ENCODE results near the gene AGBL4. TPM values are rescaled to one million over a fixed set of nuclear protein-coding genes. Genes with fewer than 3 reads are reported as not detected.

The AGBL4 gene
- total RNA-seq, 1 donor from 2014 or later = not detected

DNA sequence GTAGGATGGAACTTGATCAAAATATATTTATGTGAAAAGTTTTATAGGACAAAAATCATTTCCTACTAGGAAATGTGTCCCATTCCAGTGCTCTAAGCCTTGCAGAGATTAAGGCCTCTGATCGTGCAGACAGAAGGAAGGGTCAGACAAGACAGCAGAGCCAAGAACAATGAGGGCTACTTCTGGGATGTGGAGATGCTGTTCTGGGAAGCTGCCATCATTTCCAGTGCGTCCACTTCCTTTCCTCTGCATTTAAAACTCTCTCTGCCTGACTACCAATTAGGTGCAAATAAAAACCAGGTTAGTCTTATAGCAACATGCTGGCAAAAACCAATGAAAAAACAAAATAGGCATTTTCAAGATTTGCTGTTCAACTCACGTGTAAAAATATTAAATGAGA is 1283.1 kb downstream of the AGBL4 start:
- intact Hi-C loops (cut with micrococcal nuclease) = no loop called here

DNA sequence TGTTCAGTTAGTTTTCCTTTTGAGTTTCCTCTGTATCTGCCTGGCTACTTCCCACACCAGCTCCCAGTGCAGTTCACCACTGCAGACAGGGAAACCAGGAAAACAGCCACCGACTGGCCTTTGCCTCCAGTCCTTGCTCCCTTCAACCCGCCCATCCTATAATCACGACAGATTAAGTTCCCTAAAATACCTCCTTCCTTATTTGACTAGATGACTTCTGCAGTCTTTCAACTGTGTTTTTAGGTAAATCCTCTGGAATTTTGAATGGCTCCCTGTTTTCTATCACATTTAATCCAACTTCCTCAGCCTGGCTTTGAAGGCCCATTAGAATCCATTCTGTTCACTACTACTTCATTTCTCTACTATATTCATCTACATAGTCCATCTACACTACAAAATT is 1284.7 kb downstream of the AGBL4 start:
- intact Hi-C loops (cut with micrococcal nuclease) = no loop called here

DNA sequence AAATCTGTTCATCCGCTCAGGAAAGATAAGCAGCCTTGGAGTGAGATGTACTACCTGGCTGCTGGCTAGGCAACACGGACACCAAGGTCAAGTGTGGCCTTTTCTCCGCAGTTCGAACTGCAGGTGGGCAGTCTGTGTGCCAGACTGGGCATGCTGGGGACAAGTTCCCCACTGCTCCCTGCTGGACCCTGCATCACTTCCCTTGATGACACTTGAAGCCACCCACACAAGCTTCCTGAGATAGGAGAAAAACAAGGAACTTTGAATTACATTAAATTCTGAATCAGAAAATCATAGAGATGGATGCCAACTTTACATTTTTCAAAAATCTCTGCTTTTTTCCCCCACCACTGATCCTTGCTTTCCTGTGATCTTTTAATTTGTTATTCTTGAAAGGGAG is 1285.4 kb downstream of the AGBL4 start:
- intact Hi-C loops (cut with micrococcal nuclease) = no loop called here

DNA sequence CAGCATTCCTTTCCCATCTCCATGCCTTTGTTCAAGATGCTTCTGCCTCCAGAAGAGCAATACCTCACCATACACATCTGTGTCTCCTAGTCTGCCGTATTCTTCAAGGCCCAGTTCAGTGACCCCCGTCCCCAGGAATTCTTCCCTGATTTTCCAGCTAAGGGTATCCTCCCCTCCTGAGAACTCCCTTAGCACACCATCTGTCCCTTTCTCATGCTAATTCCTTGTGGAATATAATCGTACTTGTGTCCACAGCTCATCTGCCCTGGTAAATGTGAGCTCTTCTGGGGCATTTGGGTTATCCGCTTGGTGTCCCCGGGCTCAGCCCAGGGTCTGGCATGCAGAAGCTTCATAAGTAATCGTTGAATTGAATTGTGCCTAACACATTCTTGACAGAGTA is 1288.0 kb downstream of the AGBL4 start:
- intact Hi-C loops (cut with micrococcal nuclease) = no loop called here

DNA sequence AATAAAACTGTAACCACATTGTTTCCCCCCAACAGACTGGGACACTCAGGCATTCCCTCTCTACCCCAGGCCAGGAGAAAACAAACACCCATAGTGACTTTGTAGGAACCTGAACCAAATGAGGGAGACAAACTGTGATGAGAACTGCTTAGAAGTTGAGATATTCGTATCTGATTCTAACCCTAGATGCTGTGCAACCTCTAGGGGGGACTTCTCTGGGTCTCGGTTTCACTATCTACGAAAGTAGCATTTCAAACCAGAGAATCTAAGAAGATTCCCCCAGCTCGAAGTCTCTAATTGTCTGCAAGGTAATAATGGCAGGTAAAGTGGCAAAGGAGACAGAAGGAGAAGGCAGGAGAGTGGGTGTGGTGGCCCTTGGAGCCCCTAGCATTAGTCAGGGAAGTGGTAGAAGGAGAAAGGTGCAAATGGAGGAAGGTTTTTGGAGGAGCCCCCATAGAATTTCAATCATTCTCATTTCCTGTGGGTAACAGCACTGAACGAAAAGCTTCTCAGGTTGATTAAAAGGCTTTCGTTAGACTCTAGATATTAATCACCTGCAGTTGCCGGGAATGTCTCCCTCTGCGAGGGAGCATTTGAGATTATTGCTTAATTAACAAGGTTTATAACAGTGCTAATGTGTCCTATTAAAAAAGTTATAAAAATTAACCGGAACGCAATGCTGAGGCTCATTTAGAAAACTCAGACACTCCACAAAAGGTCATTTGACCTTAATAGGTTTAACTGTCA is 1293.4 kb downstream of the AGBL4 start:
- intact Hi-C loops (cut with micrococcal nuclease) = no loop called here

DNA sequence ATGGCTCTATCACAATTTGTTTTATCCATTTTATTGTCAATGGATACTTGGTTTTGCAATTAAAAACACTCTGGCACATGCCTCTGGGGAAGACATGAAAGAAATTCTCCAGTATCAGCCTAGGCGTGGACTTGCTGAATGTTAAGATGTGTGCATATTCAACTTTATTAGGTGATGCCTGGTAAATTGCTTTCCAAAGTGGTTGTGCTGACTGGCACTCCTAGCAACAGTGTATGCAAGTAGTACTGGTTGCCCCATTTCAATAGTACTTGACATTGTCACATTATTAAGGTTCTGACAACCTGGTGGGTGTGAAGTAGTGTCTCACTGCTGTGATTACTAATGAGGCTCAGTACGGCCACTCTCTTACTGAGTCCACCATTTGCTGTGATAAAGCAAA is 1295.2 kb downstream of the AGBL4 start:
- intact Hi-C loops (cut with micrococcal nuclease) = no loop called here

DNA sequence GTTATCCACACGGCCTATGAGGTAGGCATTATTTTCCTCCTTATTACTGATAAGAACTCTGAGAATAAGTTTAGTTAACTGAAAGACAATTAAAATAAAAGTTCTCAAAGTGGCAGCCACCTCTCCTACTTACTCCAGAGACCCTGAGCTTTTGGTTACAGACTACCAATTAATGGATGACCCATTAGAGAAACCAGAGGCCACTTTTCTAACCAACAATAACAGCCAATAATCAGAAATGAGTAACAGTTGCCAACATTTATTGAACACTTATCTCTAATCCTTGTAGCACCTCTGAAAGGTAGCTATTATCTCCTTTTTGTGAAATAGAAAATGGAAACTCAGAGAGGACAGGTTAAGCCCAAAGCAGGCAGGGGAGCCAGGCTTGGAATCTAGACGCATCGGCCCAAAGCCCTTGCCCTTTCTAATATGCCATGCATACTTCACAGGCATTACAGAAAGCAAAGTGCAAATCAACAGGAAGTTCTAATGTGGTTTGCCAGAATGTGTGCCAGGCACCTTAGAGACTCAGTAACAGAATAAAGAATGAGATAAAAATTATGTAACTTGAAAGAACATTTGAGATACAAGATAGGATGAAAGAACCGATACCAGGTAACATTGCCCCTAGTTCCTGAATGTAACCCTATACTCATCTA is 1297.1 kb downstream of the AGBL4 start:
- intact Hi-C loops (cut with micrococcal nuclease) = no loop called here

DNA sequence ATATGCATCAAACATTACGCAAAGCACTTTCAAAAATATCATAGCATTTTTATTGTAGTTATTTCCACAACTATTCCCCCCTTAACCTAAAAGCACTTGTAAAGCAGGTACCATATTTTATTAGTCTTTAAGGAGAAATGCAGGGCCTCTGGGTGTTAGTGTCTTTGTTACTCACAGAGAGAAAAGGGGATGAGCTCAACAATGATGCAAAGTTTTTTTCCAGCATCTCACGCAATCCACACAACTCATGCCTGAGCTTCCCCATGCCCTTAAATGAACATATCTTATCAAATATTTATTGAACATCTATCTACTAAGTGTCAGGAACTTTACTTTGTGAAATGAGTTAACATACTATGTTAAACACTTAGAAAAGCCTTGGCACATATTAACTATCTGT is 1297.6 kb downstream of the AGBL4 start:
- intact Hi-C loops (cut with micrococcal nuclease) = no loop called here

DNA sequence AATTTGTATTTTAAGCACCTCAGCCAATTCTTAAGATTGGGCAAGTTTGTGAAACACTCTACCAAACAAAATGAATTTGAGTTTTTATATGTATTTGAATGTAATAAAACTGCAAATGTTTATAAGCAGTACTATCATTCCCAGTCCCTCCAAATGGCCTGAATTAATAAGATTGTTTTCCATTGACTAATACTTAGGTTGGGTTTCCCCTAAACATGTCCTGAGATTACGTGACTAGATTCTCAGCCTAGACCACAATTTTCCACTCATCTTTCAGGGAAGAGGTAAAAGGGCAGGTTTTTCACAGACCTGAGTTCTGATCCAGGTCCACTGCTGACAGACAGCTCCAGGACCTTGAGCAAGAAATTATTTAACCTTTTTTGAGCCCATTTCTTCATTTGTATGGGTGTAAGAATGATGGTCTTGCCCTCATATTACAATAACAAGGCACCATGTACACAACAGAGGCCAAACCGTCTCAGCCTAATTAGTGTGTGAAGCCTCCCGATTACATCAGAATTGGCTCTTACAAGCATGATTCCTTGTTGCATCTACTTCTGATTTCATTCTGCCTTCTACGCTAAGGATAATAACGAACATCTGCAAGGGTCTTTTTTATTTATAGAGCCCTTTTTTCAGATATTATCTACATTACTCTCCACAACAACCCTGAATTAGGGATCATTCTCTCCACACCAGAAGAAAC is 1298.3 kb downstream of the AGBL4 start:
- intact Hi-C loops (cut with micrococcal nuclease) = no loop called here

DNA sequence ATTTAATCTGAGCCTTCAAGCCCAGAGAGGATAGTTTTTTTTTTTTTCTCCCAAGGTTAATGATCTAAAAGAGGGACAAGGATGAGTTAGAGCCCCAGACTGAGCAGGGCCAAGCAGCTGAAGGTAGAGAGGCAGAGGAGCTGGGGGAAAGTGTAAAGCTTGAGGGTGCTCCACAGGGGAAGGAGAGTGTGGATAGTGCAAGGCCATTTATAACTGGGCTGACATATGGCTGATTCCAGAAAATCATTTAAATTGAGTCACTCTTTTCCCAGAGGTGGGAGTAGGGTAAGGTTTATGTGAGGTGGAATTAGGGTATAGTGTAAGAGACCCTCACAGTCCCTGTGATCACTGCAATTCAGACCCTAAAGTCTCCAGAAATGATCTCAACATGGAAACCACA is 1302.8 kb downstream of the AGBL4 start:
- intact Hi-C loops (cut with micrococcal nuclease) = no loop called here

DNA sequence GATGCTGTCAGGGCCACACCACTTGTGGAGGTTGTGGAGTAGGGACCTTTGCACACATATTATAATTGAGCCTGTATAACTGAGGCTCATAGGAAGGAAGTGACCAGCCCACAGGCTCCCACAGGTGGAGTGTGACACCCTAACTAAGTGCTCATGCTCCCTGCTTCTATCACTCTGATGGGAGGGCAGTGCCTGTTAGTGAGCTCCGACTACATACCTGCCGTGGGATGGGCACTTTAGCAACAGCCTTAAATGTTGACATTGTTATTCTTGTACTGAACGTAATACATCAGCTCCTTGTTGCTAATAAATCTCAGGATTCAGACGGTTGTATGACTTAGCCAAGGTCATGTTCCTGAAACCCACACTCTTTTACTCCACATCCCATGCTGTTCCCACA is 1305.0 kb downstream of the AGBL4 start:
- intact Hi-C loops (cut with micrococcal nuclease) = no loop called here

DNA sequence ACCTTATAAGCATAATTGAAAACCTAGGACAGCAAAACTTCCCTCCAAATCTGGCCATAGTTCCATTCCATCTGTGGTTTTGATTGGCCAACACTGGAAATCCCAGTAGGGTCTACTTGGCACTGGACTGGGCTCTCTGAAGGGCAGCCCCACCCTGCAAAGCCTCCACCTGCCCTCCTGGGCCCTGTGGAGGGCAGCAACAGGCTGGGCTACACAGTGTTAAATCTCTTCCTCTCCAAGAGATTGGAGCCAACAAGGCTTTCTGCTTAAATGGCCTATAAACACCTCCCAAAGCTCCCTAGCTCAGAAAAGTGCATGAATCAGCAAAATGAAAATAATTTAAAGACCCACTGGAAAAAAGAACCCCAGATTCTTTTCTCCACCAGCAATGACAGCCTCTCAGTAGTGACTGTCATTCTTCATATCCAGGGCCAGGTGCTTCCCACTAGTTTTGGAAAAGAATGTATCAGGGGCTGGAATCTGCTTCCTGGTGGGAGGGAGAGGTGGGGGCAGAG is 1305.6 kb downstream of the AGBL4 start:
- intact Hi-C loops (cut with micrococcal nuclease) = no loop called here

DNA sequence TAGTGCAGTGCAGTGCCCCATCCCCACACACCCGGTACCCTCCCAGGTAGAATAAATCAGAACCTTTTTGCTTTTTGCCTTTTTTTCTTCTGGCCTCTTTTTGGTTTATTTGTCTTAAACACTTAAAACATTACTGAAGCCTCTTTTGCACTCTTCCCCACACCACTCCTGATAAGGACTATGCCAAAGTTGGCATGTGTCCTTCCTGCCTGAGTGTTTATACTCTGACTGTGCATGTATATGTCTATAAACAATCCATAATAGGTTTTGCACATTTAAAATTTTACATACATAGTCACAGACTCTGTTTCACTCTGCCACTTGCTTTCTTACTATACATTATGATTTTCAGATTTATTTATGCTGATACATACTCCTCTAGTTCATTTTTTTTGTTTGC is 1306.7 kb downstream of the AGBL4 start:
- intact Hi-C loops (cut with micrococcal nuclease) = no loop called here

DNA sequence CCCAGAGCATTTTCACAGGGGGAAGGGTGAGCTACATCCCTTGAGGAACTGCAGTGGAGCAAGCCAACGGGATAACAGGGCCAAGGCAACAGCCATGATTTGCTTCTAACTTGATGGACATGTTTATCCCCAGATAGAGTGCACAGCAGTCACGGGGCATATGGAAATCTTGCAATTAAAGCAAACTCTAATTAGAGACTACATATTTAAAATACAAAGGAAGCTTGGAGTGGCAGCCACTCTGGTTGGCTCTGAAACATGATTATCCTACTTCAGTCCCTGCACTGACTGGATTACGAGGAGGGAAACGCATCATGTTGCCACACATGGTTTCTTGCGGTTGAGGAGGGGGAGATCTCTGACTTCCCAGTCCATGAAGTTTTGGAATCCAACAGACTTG is 1307.8 kb downstream of the AGBL4 start:
- intact Hi-C loops (cut with micrococcal nuclease) = no loop called here

DNA sequence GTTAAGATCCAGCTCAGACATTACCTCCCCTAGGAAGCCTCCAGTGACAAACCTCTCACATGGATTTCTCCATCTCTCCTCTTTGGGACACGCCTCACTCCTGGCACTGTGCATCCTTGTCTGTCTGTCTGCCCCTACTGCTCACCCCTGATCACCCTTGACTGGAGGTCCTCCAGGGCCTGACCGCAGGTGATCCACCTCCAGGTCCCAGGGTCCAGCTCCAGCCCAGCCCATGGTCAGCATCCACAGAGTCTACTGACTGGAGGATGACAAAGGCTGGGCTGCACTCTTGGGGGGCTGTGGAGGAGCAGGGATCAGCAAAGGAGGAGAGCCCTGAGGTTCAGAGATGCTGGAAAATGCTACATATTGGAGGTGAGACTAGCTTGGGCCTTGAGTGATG is 1312.8 kb downstream of the AGBL4 start:
- intact Hi-C loops (cut with micrococcal nuclease) = no loop called here

DNA sequence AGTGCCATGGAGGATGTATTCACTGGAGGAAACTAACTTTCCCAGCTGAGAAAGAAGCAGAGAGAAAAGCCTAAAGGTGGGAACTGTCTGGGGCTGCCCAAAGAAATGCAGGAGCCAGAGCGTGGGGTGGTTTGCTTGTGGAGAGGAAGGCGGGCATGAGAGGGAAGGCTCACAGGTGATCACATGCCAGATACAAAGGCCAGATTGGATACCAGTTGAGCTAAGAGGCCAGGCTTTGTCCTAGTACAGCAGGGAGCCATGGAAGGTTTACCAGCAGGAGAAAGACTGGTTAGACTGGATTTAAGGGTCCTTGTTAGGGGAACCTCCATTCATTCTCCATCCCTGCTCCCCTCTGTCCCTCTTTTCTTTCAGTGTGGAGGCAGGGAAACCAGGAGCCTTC is 1313.4 kb downstream of the AGBL4 start:
- intact Hi-C loops (cut with micrococcal nuclease) = no loop called here

DNA sequence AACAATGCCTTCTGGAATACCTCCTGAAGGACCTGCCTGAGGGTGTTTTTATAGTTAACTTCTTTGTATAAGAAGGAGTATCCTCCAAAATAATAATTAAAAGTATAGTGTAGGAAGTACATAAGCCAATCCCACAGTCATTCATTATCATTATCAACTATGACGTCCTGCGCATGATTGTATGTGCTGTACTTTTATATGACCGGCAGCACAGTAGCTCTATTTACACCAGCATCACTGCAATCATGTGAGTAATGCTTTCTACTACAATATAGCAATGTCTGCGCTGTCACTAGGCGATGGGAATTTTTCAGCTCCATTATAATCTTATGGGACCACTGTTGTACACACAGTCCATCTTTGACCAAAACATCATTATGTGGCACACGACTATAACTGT is 1319.0 kb downstream of the AGBL4 start:
- intact Hi-C loops (cut with micrococcal nuclease) = no loop called here

DNA sequence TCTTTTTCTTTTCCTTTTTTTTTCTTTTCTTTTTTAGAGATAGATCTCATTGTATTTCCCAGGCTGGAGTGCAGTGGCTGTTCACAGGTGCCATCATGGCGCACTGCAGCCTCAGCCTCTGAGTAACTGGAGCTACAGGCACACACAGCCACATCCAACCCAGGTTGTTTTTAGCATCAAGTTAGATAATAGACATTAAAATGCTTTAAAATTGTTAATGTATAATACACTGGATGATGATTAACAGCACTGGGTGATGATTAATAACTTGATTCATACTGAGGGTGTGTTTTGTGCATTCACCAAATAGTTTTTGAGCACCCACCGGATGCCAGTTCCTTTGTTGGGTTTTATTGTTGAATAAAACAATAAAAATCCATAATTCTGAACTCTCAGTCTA is 1322.3 kb downstream of the AGBL4 start:
- intact Hi-C loops (cut with micrococcal nuclease) = no loop called here

DNA sequence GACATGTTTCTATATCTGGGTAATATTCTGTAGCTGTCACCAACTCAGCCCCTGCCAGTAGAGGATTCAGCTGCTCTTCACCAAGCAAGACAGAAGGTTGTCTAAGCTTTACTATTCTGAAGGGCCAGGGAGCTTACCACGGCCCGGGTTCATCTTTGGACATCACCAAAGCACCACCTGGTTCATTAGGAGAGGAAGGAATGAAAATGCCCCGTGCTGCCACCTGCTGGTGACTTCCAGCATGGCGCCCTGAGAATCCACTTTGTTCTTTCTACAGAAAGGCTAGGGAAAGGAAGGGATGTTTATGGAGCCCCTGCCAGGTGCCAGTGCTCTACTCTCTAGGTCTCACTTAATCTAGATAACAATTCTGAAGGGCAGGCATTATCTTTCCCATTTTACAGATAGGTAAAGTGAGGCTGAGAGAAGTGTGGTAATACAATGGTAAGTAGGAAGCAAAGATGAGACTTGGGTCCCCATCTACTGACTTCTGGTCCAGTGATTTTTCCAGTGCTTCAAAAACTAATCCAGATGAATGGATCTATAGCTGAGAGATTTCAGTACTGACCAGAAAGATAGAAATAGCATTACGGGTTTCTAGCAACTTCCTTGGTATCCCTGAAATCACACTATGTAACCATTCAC is 1326.6 kb downstream of the AGBL4 start:
- intact Hi-C loops (cut with micrococcal nuclease) = loop anchor here (10.0 kb wide), 1 partner anchor 122 kb away; no protein-coding TSS in a partner anchor

DNA sequence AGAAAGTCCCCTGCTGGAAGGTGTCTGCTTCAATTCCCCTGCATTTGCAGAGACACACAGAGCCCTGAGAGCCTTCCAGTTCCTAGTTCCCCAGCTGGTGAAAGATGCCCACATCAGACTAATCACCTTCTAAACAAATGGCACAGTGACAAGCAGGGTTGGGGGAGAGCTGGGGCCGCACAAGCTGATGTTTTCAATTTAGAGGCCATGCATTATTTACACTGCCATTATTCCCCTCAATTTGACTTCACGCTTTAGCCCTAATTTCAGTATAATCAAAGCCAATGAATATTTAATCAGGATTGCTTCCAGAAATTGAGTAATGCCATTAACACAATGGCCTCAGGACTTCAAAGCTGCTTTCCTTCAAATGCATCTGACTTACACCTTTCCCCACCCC is 1328.6 kb downstream of the AGBL4 start:
- intact Hi-C loops (cut with micrococcal nuclease) = loop anchor here (10.0 kb wide), 1 partner anchor 120 kb away; no protein-coding TSS in a partner anchor

DNA sequence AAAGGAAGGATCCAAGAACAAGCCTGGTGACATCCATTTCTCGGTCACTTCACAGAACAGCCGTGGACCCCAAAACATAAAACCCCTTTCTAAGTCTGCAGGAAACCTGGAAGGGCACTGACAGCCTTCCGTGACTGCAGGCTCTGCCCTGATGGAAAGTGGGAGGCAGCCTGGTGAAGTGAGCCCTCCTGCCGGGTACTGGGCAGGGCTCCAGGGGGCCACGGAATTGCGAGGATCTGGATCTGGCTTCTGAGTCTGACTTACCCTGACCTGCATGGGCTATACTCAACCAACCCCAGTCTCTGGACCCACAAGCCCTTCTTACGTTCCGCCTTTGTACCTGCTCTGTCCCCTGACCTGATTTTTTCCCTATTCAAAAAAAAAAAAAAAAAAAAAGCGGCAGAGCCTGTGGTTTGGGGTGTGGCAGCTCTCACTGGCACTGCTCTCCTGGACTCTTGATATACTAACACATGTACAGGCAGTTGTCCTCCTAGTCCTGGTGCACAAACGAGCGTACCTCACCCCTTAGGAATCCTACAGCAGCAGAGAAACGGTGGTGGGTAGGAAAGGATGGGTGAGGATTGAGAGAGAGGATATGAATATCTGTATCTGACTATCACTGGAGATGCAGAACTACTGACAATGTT is 1330.0 kb downstream of the AGBL4 start:
- intact Hi-C loops (cut with micrococcal nuclease) = loop anchor here (10.0 kb wide), 1 partner anchor 119 kb away; no protein-coding TSS in a partner anchor
